GM12801 (cell line): ENCODE results near the gene PGP.

Experiments used
- TF ChIP-seq, protein P1 (sequence below): IDR thresholded peaks from one replicate; pipeline ENCODE4 v1.5.1; 2011; ENCODE audit warnings: control low read depth; ENCODE audit not compliant: insufficient read length; ENCODE audit errors: extremely low read depth

The PGP gene

DNA sequence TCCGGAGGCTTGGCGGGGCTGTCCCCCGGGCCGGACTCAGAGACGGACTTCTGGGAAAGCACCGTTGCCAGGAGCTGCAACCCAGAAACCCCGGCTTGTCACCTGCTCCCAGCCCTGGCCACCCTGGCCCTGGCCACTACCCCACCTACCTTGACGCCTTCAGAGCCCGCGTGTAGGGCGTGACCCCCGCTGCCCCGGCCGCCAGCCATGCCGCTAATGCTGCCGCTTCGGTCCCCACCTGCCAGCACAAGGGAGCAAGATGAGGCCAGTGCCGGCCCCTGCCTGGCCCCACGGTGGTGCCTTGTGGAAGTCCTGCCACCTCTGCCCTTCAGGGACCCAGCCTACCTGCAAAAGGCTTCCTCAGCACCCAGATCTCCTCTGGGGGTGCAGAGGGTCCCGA lies 29.7 kb downstream of the PGP start:
- TF ChIP-seq, protein P1, sequence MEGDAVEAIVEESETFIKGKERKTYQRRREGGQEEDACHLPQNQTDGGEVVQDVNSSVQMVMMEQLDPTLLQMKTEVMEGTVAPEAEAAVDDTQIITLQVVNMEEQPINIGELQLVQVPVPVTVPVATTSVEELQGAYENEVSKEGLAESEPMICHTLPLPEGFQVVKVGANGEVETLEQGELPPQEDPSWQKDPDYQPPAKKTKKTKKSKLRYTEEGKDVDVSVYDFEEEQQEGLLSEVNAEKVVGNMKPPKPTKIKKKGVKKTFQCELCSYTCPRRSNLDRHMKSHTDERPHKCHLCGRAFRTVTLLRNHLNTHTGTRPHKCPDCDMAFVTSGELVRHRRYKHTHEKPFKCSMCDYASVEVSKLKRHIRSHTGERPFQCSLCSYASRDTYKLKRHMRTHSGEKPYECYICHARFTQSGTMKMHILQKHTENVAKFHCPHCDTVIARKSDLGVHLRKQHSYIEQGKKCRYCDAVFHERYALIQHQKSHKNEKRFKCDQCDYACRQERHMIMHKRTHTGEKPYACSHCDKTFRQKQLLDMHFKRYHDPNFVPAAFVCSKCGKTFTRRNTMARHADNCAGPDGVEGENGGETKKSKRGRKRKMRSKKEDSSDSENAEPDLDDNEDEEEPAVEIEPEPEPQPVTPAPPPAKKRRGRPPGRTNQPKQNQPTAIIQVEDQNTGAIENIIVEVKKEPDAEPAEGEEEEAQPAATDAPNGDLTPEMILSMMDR, result no peak

DNA sequence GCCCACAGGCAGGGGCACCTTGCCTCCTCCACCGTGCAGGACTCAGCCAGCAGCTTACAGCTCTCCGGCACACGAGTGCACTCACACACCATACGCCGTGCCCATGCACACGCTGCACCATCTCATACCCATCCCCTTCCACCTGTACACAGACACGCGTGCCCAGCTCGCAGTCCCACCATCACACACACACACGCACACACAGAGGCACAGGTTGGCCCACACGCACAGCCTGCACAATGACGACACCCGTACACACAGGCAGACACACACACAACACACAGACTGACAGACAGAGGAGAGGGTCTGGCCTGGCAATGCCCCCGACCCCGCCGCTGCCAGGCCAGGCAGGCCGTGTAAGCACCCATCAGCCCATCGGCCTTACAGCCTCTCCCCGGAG lies 30.3 kb downstream of the PGP start:
- TF ChIP-seq, protein P1, result no peak

DNA sequence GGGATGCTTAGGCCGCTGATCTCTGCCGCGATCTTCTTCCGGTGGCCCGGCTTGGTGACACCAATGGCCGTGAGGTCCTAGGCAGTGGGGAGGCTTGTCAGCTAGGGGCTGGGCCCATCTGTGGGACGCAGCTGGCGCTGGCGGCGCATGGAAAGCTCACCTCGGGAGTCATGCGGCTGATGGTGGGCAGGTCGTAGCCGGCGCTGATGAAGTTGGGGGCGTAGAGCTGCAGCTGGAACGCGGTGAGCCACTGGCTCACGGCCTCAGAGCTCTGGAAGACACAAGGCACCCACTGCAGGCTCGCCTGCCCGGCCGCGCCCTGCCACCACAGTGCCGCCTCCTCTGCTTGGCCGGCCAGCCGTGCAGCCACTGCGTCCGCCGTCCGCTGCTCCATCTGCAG lies 31.0 kb downstream of the PGP start:
- TF ChIP-seq, protein P1, result no peak

DNA sequence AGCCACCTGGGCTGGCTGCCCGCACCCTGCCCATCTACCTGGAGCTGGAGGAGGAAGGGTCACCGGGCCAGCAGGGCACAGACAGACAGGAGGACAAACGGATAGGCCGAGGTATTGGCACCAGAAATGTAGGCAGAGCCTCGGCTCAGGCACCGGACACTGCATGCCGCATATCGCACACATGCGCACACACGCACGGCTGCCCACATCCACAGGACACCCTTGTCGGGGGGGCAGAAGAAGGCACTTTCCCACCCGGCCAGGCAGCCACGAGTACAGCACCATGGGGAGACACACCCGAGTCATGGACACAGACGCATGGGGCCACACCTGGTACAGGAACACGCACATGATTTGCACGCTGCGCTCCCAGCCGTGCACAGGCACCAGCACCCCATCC lies 32.7 kb downstream of the PGP start:
- TF ChIP-seq, protein P1, result no peak

DNA sequence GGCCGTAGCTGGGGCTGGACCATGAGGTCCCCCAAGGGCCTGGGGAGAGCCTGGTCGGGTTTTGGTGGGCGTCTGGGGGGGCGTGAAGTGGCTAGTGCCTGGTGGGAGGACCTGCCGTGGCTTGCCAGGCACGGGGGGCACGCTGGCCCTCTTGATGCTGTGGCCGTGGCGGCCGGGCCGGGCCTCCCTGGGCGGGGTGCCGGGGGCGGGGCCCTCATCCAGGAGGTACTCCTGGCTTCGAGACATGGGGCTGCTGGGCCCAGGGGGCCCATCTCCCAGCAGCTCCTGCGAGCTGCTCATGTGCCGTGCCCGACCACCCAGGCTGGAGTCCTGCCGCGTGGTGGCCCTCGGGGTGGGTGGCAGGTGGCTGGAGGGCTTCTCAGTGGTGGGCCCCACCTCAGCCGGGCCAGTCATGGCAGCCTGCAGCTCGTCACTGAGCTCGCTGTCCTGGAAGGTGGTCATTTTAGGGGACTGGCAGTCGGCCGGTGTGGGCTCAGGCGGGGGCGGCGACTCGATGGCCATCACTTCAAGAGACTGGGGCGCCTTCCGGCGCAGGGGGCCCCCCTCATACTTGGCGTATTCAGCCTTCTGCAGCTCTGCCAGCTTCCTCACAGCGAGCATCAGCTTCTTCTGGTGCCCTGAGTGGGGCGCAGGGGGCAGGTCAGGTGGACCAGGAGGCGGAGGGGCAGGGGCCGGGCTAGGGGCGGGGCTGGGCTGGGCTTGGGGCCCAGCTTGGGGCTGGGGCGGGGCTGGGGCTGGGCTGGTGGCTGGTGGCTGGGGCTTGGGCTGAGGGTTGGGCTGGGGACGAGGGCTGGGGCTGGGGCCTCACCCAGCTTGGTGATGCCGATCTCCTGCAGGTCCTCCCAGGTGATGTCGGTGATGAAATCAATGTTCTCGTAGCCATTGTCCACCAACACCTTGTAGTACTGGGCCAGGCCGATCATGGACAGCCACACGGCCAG lies 33.4 kb downstream of the PGP start:
- TF ChIP-seq, protein P1, result no peak

DNA sequence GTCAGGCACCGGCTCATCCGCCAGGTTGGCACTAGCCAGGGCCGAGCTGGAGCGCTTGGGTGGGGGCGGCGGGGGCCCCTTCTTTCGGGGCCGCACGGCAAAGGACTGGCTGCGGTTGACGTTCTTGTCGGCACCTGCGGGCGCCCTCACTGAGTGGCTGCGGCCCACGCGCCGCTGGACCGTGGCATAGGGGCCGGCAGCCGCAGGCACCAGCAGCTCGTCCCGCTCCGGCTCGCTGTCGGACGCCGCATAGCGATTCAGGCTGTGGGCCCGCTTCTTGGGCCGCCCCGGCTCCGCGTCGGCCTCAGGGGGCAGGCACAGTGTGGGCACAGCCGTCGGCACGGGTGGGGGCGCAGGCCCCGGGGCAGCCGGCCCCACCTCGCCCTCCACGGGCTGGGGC lies 34.2 kb downstream of the PGP start:
- TF ChIP-seq, protein P1, result no peak

DNA sequence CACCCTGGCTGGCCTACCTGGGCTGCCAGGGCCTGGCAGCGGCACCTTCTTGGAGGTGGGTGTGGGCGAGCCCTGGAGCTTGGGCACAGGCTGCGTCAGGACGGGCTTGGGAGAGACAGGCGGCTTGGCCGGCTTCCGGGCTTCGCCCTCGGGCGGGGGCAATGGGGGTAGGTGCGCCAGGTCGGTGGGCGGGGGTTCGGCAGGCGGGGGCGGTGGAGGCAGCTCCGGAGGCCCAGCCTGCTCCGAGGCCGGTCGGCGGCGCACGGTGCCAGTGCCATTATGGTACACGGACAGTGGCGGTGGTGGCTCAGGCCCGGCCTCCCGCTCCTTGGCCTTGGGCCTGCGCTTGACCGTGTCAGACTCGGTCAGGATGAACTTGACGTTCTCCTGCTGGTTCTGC lies 35.1 kb downstream of the PGP start:
- TF ChIP-seq, protein P1, result no peak
